ENCODE results near the gene SLC25A21.
"Not testable (repeated sequence)": the region's sequence is repeated elsewhere in the genome, so short reads cannot be mapped to it uniquely, and the experiment has no call there.

The SLC25A21 gene

GRCh38 chr14:36713960-36714703, 458.3 kb downstream of the SLC25A21 start:
- Mint-ChIP-seq H3K36me3 (ENCODE audit: insufficient read depth) (no peaks in the 10 kb centered on the region), H3K4me3 (no peak overlapping the region), H3K9me3 (no peaks in the 10 kb centered on the region), H3K27me3 (no peaks in the 10 kb centered on the region), H3K27ac (ENCODE audit: low read depth) (no peak overlapping the region), H3K4me1 (no peaks in the 10 kb centered on the region)
- DNase-seq (ENCODE audit: low spot score in 2 of 2) (no peak), ATAC-seq (replicated peaks; ENCODE audit: extremely low read depth, poor library complexity, severe bottlenecking) (no peak)

GRCh38 chr14:36707570-36707969, 464.8 kb downstream of the SLC25A21 start:
- DNase-seq (ENCODE audit: low spot score in 2 of 2) = no peak
- H3K4me3 Mint-ChIP-seq = no peak overlapping the region
- H3K27me3 Mint-ChIP-seq = no peaks in the 10 kb centered on the region
- ATAC-seq (replicated peaks; ENCODE audit: extremely low read depth, poor library complexity, severe bottlenecking) = no peak
- no peaks in the 10 kb centered on the region for H3K36me3 Mint-ChIP-seq (ENCODE audit: insufficient read depth)
- H3K9me3 Mint-ChIP-seq = peaks cover under 1% of the 10 kb centered on the region
- no peaks in the 10 kb centered on the region for H3K4me1 Mint-ChIP-seq
- H3K27ac Mint-ChIP-seq (ENCODE audit: low read depth) = no peak overlapping the region

- DNase-seq (ENCODE audit: low spot score in 2 of 2) = no peak
- no peaks in the 10 kb centered on the region for H3K36me3 Mint-ChIP-seq (ENCODE audit: insufficient read depth)
- H3K27ac Mint-ChIP-seq (ENCODE audit: low read depth) = no peak overlapping the region
- no peak overlapping the region for H3K4me3 Mint-ChIP-seq
- H3K9me3 Mint-ChIP-seq = peaks cover 18% of the 10 kb centered on the region
- ATAC-seq (replicated peaks; ENCODE audit: extremely low read depth, poor library complexity, severe bottlenecking) = no peak
- no peaks in the 10 kb centered on the region for H3K4me1 Mint-ChIP-seq
- no peaks in the 10 kb centered on the region for H3K27me3 Mint-ChIP-seq
Observed at GRCh38 chr14:36702474-36702873, 469.9 kb downstream of the SLC25A21 start.

- DNase-seq (ENCODE audit: low spot score in 2 of 2) (no peak), ATAC-seq (replicated peaks; ENCODE audit: extremely low read depth, poor library complexity, severe bottlenecking) (no peak)
- Mint-ChIP-seq H3K9me3 (peaks cover 28% of the 10 kb centered on the region), H3K4me1 (no peaks in the 10 kb centered on the region), H3K27me3 (no peaks in the 10 kb centered on the region), H3K4me3 (no peak overlapping the region), H3K27ac (ENCODE audit: low read depth) (no peak overlapping the region), H3K36me3 (ENCODE audit: insufficient read depth) (no peaks in the 10 kb centered on the region)
Observed at GRCh38 chr14:36701132-36701531, 471.3 kb downstream of the SLC25A21 start.

- DNase-seq (ENCODE audit: low spot score in 2 of 2) = no peak
- H3K36me3 Mint-ChIP-seq (ENCODE audit: insufficient read depth) = no peaks in the 10 kb centered on the region
- H3K4me1 Mint-ChIP-seq = no peaks in the 10 kb centered on the region
- H3K27me3 Mint-ChIP-seq = no peaks in the 10 kb centered on the region
- no peak overlapping the region for H3K27ac Mint-ChIP-seq (ENCODE audit: low read depth)
- H3K9me3 Mint-ChIP-seq = peaks cover 28% of the 10 kb centered on the region
- no peak overlapping the region for H3K4me3 Mint-ChIP-seq
- ATAC-seq (replicated peaks; ENCODE audit: extremely low read depth, poor library complexity, severe bottlenecking) = no peak
Observed at GRCh38 chr14:36700651-36701050, 471.8 kb downstream of the SLC25A21 start.

- H3K4me1 Mint-ChIP-seq; ATAC-seq (replicated peaks; ENCODE audit: extremely low read depth, poor library complexity, severe bottlenecking); H3K4me3 Mint-ChIP-seq; H3K27me3 Mint-ChIP-seq; H3K27ac Mint-ChIP-seq (ENCODE audit: low read depth); H3K36me3 Mint-ChIP-seq (ENCODE audit: insufficient read depth); DNase-seq (ENCODE audit: low spot score in 2 of 2): not testable (repeated sequence)
- peaks cover 28% of the 10 kb centered on the region for H3K9me3 Mint-ChIP-seq
Observed at GRCh38 chr14:36699420-36699819, 473.0 kb downstream of the SLC25A21 start.

- H3K36me3 Mint-ChIP-seq (ENCODE audit: insufficient read depth) = no peaks in the 10 kb centered on the region
- no peaks in the 10 kb centered on the region for H3K27me3 Mint-ChIP-seq
- ATAC-seq (replicated peaks; ENCODE audit: extremely low read depth, poor library complexity, severe bottlenecking) (no peak), DNase-seq (ENCODE audit: low spot score in 2 of 2) (no peak)
- H3K9me3 Mint-ChIP-seq = no peaks in the 10 kb centered on the region
- H3K4me3 Mint-ChIP-seq = no peak overlapping the region
- no peak overlapping the region for H3K27ac Mint-ChIP-seq (ENCODE audit: low read depth)
- H3K4me1 Mint-ChIP-seq = no peaks in the 10 kb centered on the region
Observed at GRCh38 chr14:36690311-36691040, 481.9 kb downstream of the SLC25A21 start.

GRCh38 chr14:36684946-36685345, 487.5 kb downstream of the SLC25A21 start:
- H3K27ac Mint-ChIP-seq (ENCODE audit: low read depth) = no peak overlapping the region
- no peaks in the 10 kb centered on the region for H3K36me3 Mint-ChIP-seq (ENCODE audit: insufficient read depth)
- ATAC-seq (replicated peaks; ENCODE audit: extremely low read depth, poor library complexity, severe bottlenecking) = no peak
- DNase-seq (ENCODE audit: low spot score in 2 of 2) = no peak
- no peak overlapping the region for H3K4me3 Mint-ChIP-seq
- no peaks in the 10 kb centered on the region for H3K27me3 Mint-ChIP-seq
- H3K9me3 Mint-ChIP-seq = peaks cover 6% of the 10 kb centered on the region
- H3K4me1 Mint-ChIP-seq = no peaks in the 10 kb centered on the region

GRCh38 chr14:36683083-36683724, 489.2 kb downstream of the SLC25A21 start:
- peaks cover 6% of the 10 kb centered on the region for H3K9me3 Mint-ChIP-seq
- no peak for DNase-seq (ENCODE audit: low spot score in 2 of 2)
- no peaks in the 10 kb centered on the region for H3K4me1 Mint-ChIP-seq
- no peak overlapping the region for H3K27ac Mint-ChIP-seq (ENCODE audit: low read depth)
- H3K4me3 Mint-ChIP-seq = no peak overlapping the region
- ATAC-seq (replicated peaks; ENCODE audit: extremely low read depth, poor library complexity, severe bottlenecking) = no peak
- no peaks in the 10 kb centered on the region for H3K36me3 Mint-ChIP-seq (ENCODE audit: insufficient read depth)
- no peaks in the 10 kb centered on the region for H3K27me3 Mint-ChIP-seq

GRCh38 chr14:36682338-36682737, 490.1 kb downstream of the SLC25A21 start:
- Mint-ChIP-seq H3K36me3 (ENCODE audit: insufficient read depth) (no peaks in the 10 kb centered on the region), H3K27me3 (no peaks in the 10 kb centered on the region), H3K27ac (ENCODE audit: low read depth) (no peak overlapping the region), H3K4me1 (no peaks in the 10 kb centered on the region), H3K4me3 (no peak overlapping the region), H3K9me3 (peaks cover 6% of the 10 kb centered on the region)
- no peak for DNase-seq (ENCODE audit: low spot score in 2 of 2)
- no peak for ATAC-seq (replicated peaks; ENCODE audit: extremely low read depth, poor library complexity, severe bottlenecking)

- DNase-seq (ENCODE audit: low spot score in 2 of 2) (no peak), ATAC-seq (replicated peaks; ENCODE audit: extremely low read depth, poor library complexity, severe bottlenecking) (no peak)
- no peak overlapping the region for H3K4me3 Mint-ChIP-seq
- no peaks in the 10 kb centered on the region for H3K9me3 Mint-ChIP-seq
- H3K27ac Mint-ChIP-seq (ENCODE audit: low read depth) = no peak overlapping the region
- no peaks in the 10 kb centered on the region for H3K36me3 Mint-ChIP-seq (ENCODE audit: insufficient read depth)
- no peaks in the 10 kb centered on the region for H3K4me1 Mint-ChIP-seq
- H3K27me3 Mint-ChIP-seq = no peaks in the 10 kb centered on the region
Observed at GRCh38 chr14:36676236-36676635, 496.2 kb downstream of the SLC25A21 start.

GRCh38 chr14:36675581-36675980, 496.8 kb downstream of the SLC25A21 start:
- H3K27me3 Mint-ChIP-seq = no peaks in the 10 kb centered on the region
- H3K27ac Mint-ChIP-seq (ENCODE audit: low read depth) = no peak overlapping the region
- H3K4me3 Mint-ChIP-seq = no peak overlapping the region
- no peaks in the 10 kb centered on the region for H3K4me1 Mint-ChIP-seq
- H3K9me3 Mint-ChIP-seq = no peaks in the 10 kb centered on the region
- DNase-seq (ENCODE audit: low spot score in 2 of 2) (no peak), ATAC-seq (replicated peaks; ENCODE audit: extremely low read depth, poor library complexity, severe bottlenecking) (no peak)
- no peaks in the 10 kb centered on the region for H3K36me3 Mint-ChIP-seq (ENCODE audit: insufficient read depth)

- H3K36me3 Mint-ChIP-seq (ENCODE audit: insufficient read depth) = no peaks in the 10 kb centered on the region
- H3K4me3 Mint-ChIP-seq = no peak overlapping the region
- no peak for DNase-seq (ENCODE audit: low spot score in 2 of 2)
- no peaks in the 10 kb centered on the region for H3K4me1 Mint-ChIP-seq
- ATAC-seq (replicated peaks; ENCODE audit: extremely low read depth, poor library complexity, severe bottlenecking) = no peak
- no peaks in the 10 kb centered on the region for H3K27me3 Mint-ChIP-seq
- no peaks in the 10 kb centered on the region for H3K9me3 Mint-ChIP-seq
- no peak overlapping the region for H3K27ac Mint-ChIP-seq (ENCODE audit: low read depth)
Observed at GRCh38 chr14:36674659-36675058, 497.7 kb downstream of the SLC25A21 start.

All from central memory CD8-positive, alpha-beta T cell (primary cell).